Vagina (tissue), 2 donors: Measurements from ENCODE around the gene RRP36. TPM values are rescaled to one million over a fixed set of nuclear protein-coding genes. Genes with fewer than 3 reads are reported as not detected.

ENCODE experiments used
- DNase-seq, 2 donors: peaks; one replicate each; pipeline ENCODE4 v3.0.0-alpha.2; 2017; ENCODE audit errors: extremely low spot score in 2 of 2
- H3K27ac ChIP-seq: fragments of 200-600 bp; sonication (generic); one replicate; pipeline ENCODE4 v1.5.1; 2019
- H3K27me3 ChIP-seq: fragments of 200-600 bp; sonication (generic); one replicate; pipeline ENCODE4 v1.5.1; 2019
- H3K36me3 ChIP-seq, 2 donors: fragments of 200-600 bp; sonication (generic); one replicate each; pipeline ENCODE4 v1.5.1; 2017 to 2019
- H3K4me1 ChIP-seq: fragments of 200-600 bp; sonication (generic); one replicate; pipeline ENCODE4 v1.5.1; 2019
- H3K4me3 ChIP-seq, 2 donors: fragments of 200-600 bp; sonication (generic); 1 replicate in 1 of 2; 2 replicates in 1 of 2; pipeline ENCODE4 v1.5.1; 2016 to 2019
- H3K9me3 ChIP-seq: fragments of 200-600 bp; sonication (generic); one replicate; pipeline ENCODE4 v1.5.1; 2019
- POLR2A ChIP-seq, 2 donors: fragments of 450-650 bp; IDR thresholded peaks; one replicate each; pipeline ENCODE4 v1.6.1; 2017; ENCODE audit warnings: antibody characterized with exemption in 2 of 2, mild to moderate bottlenecking in 2 of 2, moderate library complexity in 2 of 2
- POLR2AphosphoS5 ChIP-seq, 2 donors: sonication (generic); formaldehyde crosslinking; IDR thresholded peaks; one replicate each; pipeline ENCODE4 v1.9.0; 2017; ENCODE audit warnings: antibody characterized with exemption in 2 of 2, mild to moderate bottlenecking in 2 of 2, low read depth in 1 of 2; ENCODE audit not compliant: insufficient read depth in 1 of 2
- intact Hi-C: fragments of 100-400 bp; cut with DNase I; formaldehyde crosslinking; loops from one replicate; pipeline ENCODE4 v1.15.1; 2023
- total RNA-seq: library from RNA; depleted of rRNA; stranded (reverse); fragments of >200 nt; gene quantifications from one replicate; pipeline ENCODE4 v1.2.3, GENCODE V29; 2016
- TF ChIP-seq, protein P1 (sequence below), 3 experiments: fragments of 450-650 bp in 2 of 3; fragments of 200-600 bp in 1 of 3; sonication (generic) in 1 of 3; IDR thresholded peaks; one replicate each; pipeline ENCODE4 v1.5.1; 2017 to 2019; ENCODE audit warnings: antibody characterized with exemption in 3 of 3, mild to moderate bottlenecking in 2 of 3, moderate library complexity in 2 of 3

The RRP36 gene
- total RNA-seq, 1 donor from 2014 or later = 36.6 TPM

DNA sequence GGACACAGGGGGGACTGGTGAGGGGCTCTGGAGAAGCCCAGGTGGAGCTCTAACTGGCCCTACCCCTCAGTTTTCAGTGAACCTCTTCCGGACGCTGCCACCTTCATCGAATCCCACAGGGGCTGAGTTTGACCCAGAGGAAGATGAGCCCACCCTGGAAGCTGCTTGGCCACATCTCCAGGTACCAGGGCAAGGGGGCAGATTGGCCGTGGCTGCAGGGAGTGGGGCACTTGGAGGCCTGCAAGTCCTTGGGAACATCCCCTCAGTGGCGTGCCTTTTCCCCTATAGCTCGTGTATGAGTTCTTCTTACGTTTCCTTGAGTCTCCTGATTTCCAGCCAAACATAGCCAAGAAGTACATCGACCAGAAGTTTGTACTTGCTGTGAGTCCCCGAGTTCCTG, 14.3 kb upstream of the RRP36 start:
- Histone ChIP-seq H3K27me3 (no peaks in the 10 kb centered on the region), H3K36me3 (peaks cover 0 to 54% of the 10 kb centered on the region in 2 donors), H3K4me3 (no peak overlapping the region), H3K4me1 (no peaks in the 10 kb centered on the region), H3K9me3 (no peaks in the 10 kb centered on the region), H3K27ac (no peak overlapping the region)
- no peak for DNase-seq
- TF ChIP-seq, protein P1, sequence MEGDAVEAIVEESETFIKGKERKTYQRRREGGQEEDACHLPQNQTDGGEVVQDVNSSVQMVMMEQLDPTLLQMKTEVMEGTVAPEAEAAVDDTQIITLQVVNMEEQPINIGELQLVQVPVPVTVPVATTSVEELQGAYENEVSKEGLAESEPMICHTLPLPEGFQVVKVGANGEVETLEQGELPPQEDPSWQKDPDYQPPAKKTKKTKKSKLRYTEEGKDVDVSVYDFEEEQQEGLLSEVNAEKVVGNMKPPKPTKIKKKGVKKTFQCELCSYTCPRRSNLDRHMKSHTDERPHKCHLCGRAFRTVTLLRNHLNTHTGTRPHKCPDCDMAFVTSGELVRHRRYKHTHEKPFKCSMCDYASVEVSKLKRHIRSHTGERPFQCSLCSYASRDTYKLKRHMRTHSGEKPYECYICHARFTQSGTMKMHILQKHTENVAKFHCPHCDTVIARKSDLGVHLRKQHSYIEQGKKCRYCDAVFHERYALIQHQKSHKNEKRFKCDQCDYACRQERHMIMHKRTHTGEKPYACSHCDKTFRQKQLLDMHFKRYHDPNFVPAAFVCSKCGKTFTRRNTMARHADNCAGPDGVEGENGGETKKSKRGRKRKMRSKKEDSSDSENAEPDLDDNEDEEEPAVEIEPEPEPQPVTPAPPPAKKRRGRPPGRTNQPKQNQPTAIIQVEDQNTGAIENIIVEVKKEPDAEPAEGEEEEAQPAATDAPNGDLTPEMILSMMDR (IDR thresholded peaks at IDR 0.05) = no peak
- TF ChIP-seq POLR2A (IDR thresholded peaks at IDR 0.05) (no peak), POLR2AphosphoS5 (IDR thresholded peaks at IDR 0.05; ENCODE audit: insufficient read depth in 1 of 2, low read depth in 1 of 2) (no peak)
- intact Hi-C loops = no loop called here

DNA sequence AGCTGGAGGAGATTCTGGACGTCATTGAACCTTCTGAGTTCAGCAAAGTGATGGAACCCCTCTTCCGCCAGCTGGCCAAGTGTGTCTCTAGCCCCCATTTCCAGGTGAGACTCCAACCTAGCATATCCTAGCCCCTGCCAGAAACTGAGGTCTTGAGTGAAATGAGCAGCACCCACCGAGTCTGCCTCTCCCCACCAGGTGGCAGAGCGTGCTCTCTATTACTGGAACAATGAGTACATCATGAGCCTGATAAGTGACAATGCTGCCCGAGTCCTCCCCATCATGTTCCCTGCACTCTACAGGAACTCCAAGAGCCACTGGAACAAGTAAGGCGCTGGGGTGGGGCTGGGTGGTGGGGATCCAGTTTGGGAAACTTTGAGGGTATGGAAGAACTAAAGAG, 12.3 kb upstream of the RRP36 start:
- H3K4me1 ChIP-seq = peaks cover 14% of the 10 kb centered on the region
- no peak for DNase-seq
- intact Hi-C loops = no loop called here
- H3K27me3 ChIP-seq = no peaks in the 10 kb centered on the region
- no peak overlapping the region for H3K27ac ChIP-seq
- no peaks in the 10 kb centered on the region for H3K9me3 ChIP-seq
- no peak overlapping the region for H3K4me3 ChIP-seq
- peaks cover 0 to 55% of the 10 kb centered on the region in 2 donors for H3K36me3 ChIP-seq
- TF ChIP-seq POLR2A (IDR thresholded peaks at IDR 0.05) = no peak

DNA sequence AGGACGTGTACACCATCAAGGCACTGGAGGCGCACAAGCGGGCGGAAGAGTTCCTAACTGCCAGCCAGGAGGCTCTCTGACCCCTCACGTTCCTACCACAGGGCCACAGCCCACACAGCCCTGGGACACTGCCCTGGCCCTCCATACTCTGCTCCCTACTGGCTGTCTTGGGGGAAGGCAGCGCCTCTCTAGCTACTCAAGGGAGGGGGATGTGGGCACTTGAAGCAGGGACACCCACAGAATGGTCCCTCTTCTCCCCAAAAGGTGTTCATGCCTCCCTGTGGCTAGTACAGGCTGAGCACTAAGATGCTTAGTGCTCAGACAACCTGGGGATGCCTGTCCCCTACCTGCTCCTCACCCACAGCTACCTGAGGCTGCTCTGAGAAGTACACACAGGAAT, 10.2 kb upstream of the RRP36 start:
- intact Hi-C loops = loop anchor here (10.0 kb wide), 1 partner anchor 106 kb away; no protein-coding TSS in a partner anchor
- peaks cover 33% of the 10 kb centered on the region for H3K4me1 ChIP-seq
- H3K36me3 ChIP-seq = peaks cover 0 to 55% of the 10 kb centered on the region in 2 donors
- H3K27me3 ChIP-seq = no peaks in the 10 kb centered on the region
- H3K9me3 ChIP-seq = no peaks in the 10 kb centered on the region
- H3K27ac ChIP-seq = no peak overlapping the region
- TF ChIP-seq POLR2A (IDR thresholded peaks at IDR 0.05) = no peak
- no peak for TF ChIP-seq POLR2AphosphoS5 (IDR thresholded peaks at IDR 0.05; ENCODE audit: insufficient read depth in 1 of 2, low read depth in 1 of 2)
- TF ChIP-seq, protein P1 (IDR thresholded peaks at IDR 0.05) = no peak
- H3K4me3 ChIP-seq = no peak overlapping the region
- no peak for DNase-seq

DNA sequence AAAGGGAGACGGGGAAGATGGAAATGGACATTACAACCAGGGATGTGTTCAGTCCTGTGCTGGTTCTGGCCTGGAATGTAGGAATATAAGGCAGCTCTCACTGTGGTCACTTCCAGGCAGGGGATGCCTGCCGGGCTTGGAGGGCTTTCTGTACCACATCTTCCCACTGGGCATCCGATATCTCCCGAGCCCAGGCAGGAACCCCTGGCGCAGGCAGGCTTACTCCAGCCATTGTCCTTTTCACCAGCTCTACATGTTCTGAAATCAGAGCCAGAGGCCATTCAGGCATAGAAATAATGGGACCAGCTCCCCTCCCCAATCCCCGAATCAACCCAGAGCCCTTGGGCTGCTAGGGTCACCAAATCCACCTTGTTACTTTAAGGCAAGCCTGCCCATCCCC, 9.1 kb upstream of the RRP36 start:
- H3K9me3 ChIP-seq = no peaks in the 10 kb centered on the region
- H3K27ac ChIP-seq = no peak overlapping the region
- peaks cover 0 to 47% of the 10 kb centered on the region in 2 donors for H3K36me3 ChIP-seq
- H3K4me3 ChIP-seq = peak overlapping the region in 1 of 2 donors; percentile 85
- TF ChIP-seq POLR2A (IDR thresholded peaks at IDR 0.05) (no peak), POLR2AphosphoS5 (IDR thresholded peaks at IDR 0.05; ENCODE audit: insufficient read depth in 1 of 2, low read depth in 1 of 2) (no peak)
- TF ChIP-seq, protein P1 (IDR thresholded peaks at IDR 0.05) = no peak
- intact Hi-C loops = loop anchor here (10.0 kb wide), 1 partner anchor 108 kb away; no protein-coding TSS in a partner anchor
- peaks cover 44% of the 10 kb centered on the region for H3K4me1 ChIP-seq
- no peak for DNase-seq
- no peaks in the 10 kb centered on the region for H3K27me3 ChIP-seq

DNA sequence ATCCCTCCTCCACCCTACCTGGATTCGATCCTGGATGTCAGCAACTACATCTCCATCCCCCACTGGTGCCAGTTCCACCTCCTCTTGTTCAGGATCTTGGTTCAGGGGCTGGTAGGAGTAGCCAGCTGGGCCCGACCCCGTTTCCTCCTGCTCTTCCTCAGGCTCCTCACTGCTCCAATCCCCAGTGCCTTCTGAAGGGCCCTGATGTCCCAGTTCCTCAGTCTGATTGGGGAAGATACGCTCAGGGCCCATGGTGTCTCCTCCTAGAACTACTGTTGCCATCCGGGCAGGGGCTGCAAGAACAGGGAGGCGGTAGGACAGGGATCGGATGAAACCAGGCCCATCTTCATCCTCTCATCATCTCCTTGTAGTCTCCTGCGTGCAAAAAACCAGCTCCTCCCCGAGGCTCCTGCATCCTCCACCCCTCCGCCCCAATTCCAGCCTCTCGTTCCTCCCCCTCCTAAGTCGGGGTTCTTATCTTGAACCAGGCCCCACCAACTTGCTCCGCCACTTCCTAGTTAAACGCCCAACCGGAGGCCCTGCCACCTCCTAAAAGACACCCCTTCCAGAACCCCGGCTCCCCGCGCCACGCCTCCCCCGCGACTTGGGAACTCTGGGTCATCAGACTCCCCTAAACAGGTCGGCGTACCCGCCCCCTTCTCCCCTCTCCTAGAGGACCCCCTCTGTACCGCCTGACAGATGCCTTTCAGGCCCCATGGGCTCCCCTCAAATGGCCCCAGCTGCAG, 8.2 kb upstream of the RRP36 start:
- TF ChIP-seq POLR2AphosphoS5 (IDR thresholded peaks at IDR 0.05; ENCODE audit: insufficient read depth in 1 of 2, low read depth in 1 of 2) (no peak), POLR2A (IDR thresholded peaks at IDR 0.05) (no peak)
- TF ChIP-seq, protein P1 (IDR thresholded peaks at IDR 0.05) = no peak
- Histone ChIP-seq H3K9me3 (no peaks in the 10 kb centered on the region), H3K4me1 (peaks cover 52% of the 10 kb centered on the region), H3K4me3 (peak overlapping the region; percentile 85 to 88), H3K27ac (peak overlapping the region; percentile 78), H3K36me3 (peaks cover 0 to 43% of the 10 kb centered on the region in 2 donors), H3K27me3 (no peaks in the 10 kb centered on the region)
- intact Hi-C loops = loop anchor here (10.0 kb wide), 1 partner anchor 108 kb away; no protein-coding TSS in a partner anchor
- peak in 1 of 2 donors; percentile 93 for DNase-seq
